Ascending aorta (tissue), 2 donors: ENCODE results near the gene BNIP3. TPM values are rescaled to one million over a fixed set of nuclear protein-coding genes. Genes with fewer than 3 reads are reported as not detected.
A peak's percentile ranks its signal among the peaks of the same experiment; 100 is the strongest.
"Not testable (repeated sequence)": the region's sequence is repeated elsewhere in the genome, so short reads cannot be mapped to it uniquely, and the experiment has no call there.

Source experiments
- DNase-seq, 2 donors: peaks; one replicate each; pipeline ENCODE4 v3.0.0-alpha.2; 2019; ENCODE audit warnings: low spot score in 2 of 2
- H3K27ac ChIP-seq, 2 donors: fragments of 200-600 bp; sonication (generic); one replicate each; pipeline ENCODE4 v1.5.1; 2016 to 2017; ENCODE audit warnings: mild to moderate bottlenecking in 1 of 2
- H3K27me3 ChIP-seq: fragments of 200-600 bp; sonication (generic); one replicate; pipeline ENCODE4 v1.5.1; 2017
- H3K36me3 ChIP-seq, 2 donors: fragments of 200-600 bp; sonication (generic); one replicate each; pipeline ENCODE4 v1.5.1; 2016
- H3K4me1 ChIP-seq, 2 donors: fragments of 200-600 bp; sonication (generic); one replicate each; pipeline ENCODE4 v1.5.1; 2016 to 2017; ENCODE audit warnings: mild to moderate bottlenecking in 1 of 2
- H3K4me3 ChIP-seq, 2 donors: fragments of 200-600 bp; sonication (generic); one replicate each; pipeline ENCODE4 v1.5.1; 2016 to 2017; ENCODE audit warnings: mild to moderate bottlenecking in 1 of 2
- H3K9me3 ChIP-seq, 2 donors: fragments of 200-600 bp; sonication (generic); one replicate each; pipeline ENCODE4 v1.5.1; 2016
- CTCF ChIP-seq, 3 experiments: fragments of 200-600 bp in 2 of 3; fragments of 450-650 bp in 1 of 3; sonication (generic) in 2 of 3; IDR thresholded peaks; one replicate each; pipeline ENCODE4 v1.5.1; 2016 to 2019; ENCODE audit warnings: antibody characterized with exemption in 3 of 3, mild to moderate bottlenecking in 1 of 3, moderate library complexity in 1 of 3
- intact Hi-C: fragments of 100-400 bp; cut with DNase I; formaldehyde crosslinking; loops from one replicate; pipeline ENCODE4 v1.15.1; 2023
- total RNA-seq: library from RNA; depleted of rRNA; stranded (reverse); fragments of >200 nt; gene quantifications from one replicate; pipeline ENCODE4 v1.1.0, GENCODE V29; 2016

Gene BNIP3
- total RNA-seq, 1 donor from 2014 or later, result 18.3 TPM

- TF ChIP-seq CTCF (IDR thresholded peaks at IDR 0.05), result no peak
- no peak overlapping the region for H3K4me3 ChIP-seq
- H3K9me3 ChIP-seq, result no peaks in the 10 kb centered on the region
- no peaks in the 10 kb centered on the region for H3K27me3 ChIP-seq
- H3K36me3 ChIP-seq, result peaks cover 25 to 59% of the 10 kb centered on the region in 2 donors
- intact Hi-C loops, result no loop called here
- H3K27ac ChIP-seq, result no peak overlapping the region
- no peaks in the 10 kb centered on the region for H3K4me1 ChIP-seq
- no peak for DNase-seq
These were observed 27.3 kb downstream of the BNIP3 start for GRCh38 chr10:131954356-131954965.

- DNase-seq, H3K27me3 ChIP-seq, H3K4me3 ChIP-seq, H3K9me3 ChIP-seq, H3K27ac ChIP-seq, intact Hi-C loops: not testable (repeated sequence)
- peaks cover 4 to 21% of the 10 kb centered on the region in 2 donors for H3K4me1 ChIP-seq
- H3K36me3 ChIP-seq, result peaks cover 31 to 56% of the 10 kb centered on the region in 2 donors
These were observed 31.8 kb downstream of the BNIP3 start for GRCh38 chr10:131949908-131950307.

GRCh38 chr10:131949041-131949862 is 32.5 kb downstream of the BNIP3 start:
- H3K4me3 ChIP-seq, result no peak overlapping the region
- H3K27me3 ChIP-seq, result no peaks in the 10 kb centered on the region
- no peak overlapping the region for H3K27ac ChIP-seq
- TF ChIP-seq CTCF (IDR thresholded peaks at IDR 0.05), result no peak
- H3K4me1 ChIP-seq, result peaks cover 4 to 21% of the 10 kb centered on the region in 2 donors
- no peaks in the 10 kb centered on the region for H3K9me3 ChIP-seq
- intact Hi-C loops, result no loop called here
- DNase-seq, result peak in 1 of 2 donors; percentile 56
- H3K36me3 ChIP-seq, result peaks cover 29 to 50% of the 10 kb centered on the region in 2 donors

- no peaks in the 10 kb centered on the region for H3K9me3 ChIP-seq
These were observed 33.2 kb downstream of the BNIP3 start for GRCh38 chr10:131948501-131948900.

GRCh38 chr10:131947631-131948347 is 33.9 kb downstream of the BNIP3 start:
- intact Hi-C loops, result loop anchor here (2.0 kb wide), 1 partner anchor 35 kb away; no protein-coding TSS in a partner anchor
- no peak overlapping the region for H3K4me3 ChIP-seq
- DNase-seq, result peak in 1 of 2 donors; percentile 42
- peaks cover 27 to 54% of the 10 kb centered on the region in 2 donors for H3K36me3 ChIP-seq
- H3K27me3 ChIP-seq, result no peaks in the 10 kb centered on the region
- H3K27ac ChIP-seq, result no peak overlapping the region
- no peak for TF ChIP-seq CTCF (IDR thresholded peaks at IDR 0.05)
- peaks cover 4 to 21% of the 10 kb centered on the region in 2 donors for H3K4me1 ChIP-seq
- H3K9me3 ChIP-seq, result no peaks in the 10 kb centered on the region

More at GRCh38 chr10:131948501-131948900, 33.2 kb downstream of the BNIP3 start:
- no peaks in the 10 kb centered on the region for H3K27me3 ChIP-seq
- H3K27ac ChIP-seq, result no peak overlapping the region
- peaks cover 27 to 50% of the 10 kb centered on the region in 2 donors for H3K36me3 ChIP-seq
- TF ChIP-seq CTCF (IDR thresholded peaks at IDR 0.05), result no peak
- H3K4me3 ChIP-seq, result no peak overlapping the region
- H3K4me1 ChIP-seq, result peaks cover 4 to 21% of the 10 kb centered on the region in 2 donors
- no peak for DNase-seq
- intact Hi-C loops, result no loop called here
